ENCODE results near the gene SYT11.

DNA sequence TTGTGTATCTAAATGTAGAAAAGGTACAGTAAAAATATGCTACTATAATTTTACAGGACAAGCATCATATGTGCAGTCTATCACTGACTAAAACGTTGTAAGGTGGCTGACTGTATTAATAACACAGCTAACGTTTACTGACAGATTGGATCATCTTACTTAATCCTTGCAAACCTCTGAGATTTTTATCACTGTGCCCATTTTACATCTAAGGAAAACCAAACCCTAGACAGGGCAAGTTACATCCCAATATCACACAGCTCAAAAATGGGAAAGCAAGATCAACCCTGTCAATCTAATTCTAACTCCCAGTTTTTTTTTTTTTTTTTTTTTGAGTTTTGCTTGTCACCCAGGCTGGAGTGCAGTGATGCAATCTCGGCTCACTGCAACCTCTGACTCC lies 59.3 kb downstream of the SYT11 start:
- TF ChIP-seq, protein P1, sequence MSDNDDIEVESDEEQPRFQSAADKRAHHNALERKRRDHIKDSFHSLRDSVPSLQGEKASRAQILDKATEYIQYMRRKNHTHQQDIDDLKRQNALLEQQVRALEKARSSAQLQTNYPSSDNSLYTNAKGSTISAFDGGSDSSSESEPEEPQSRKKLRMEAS (IDR thresholded peaks at IDR 0.05): no peak
- TF ChIP-seq, protein P2, sequence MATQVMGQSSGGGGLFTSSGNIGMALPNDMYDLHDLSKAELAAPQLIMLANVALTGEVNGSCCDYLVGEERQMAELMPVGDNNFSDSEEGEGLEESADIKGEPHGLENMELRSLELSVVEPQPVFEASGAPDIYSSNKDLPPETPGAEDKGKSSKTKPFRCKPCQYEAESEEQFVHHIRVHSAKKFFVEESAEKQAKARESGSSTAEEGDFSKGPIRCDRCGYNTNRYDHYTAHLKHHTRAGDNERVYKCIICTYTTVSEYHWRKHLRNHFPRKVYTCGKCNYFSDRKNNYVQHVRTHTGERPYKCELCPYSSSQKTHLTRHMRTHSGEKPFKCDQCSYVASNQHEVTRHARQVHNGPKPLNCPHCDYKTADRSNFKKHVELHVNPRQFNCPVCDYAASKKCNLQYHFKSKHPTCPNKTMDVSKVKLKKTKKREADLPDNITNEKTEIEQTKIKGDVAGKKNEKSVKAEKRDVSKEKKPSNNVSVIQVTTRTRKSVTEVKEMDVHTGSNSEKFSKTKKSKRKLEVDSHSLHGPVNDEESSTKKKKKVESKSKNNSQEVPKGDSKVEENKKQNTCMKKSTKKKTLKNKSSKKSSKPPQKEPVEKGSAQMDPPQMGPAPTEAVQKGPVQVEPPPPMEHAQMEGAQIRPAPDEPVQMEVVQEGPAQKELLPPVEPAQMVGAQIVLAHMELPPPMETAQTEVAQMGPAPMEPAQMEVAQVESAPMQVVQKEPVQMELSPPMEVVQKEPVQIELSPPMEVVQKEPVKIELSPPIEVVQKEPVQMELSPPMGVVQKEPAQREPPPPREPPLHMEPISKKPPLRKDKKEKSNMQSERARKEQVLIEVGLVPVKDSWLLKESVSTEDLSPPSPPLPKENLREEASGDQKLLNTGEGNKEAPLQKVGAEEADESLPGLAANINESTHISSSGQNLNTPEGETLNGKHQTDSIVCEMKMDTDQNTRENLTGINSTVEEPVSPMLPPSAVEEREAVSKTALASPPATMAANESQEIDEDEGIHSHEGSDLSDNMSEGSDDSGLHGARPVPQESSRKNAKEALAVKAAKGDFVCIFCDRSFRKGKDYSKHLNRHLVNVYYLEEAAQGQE (IDR thresholded peaks at IDR 0.05; ENCODE audit: low read depth): no peak
- TF ChIP-seq TCF12 (IDR thresholded peaks at IDR 0.05; ENCODE audit: low read depth): no peak
